Breast epithelium (tissue), 4 donors: ENCODE data around the gene CBL. TPM values are rescaled to one million over a fixed set of nuclear protein-coding genes. Genes with fewer than 3 reads are reported as not detected.

Source experiments
- DNase-seq, 2 donors: peaks; one replicate each; pipeline ENCODE4 v3.0.0-alpha.2; 2019; ENCODE audit warnings: low spot score in 2 of 2
- H3K27ac ChIP-seq, 2 donors: fragments of 200-600 bp; sonication (generic) in 1 of 2; one replicate each; pipeline ENCODE4 v1.5.1; 2016 to 2019; ENCODE audit warnings: mild to moderate bottlenecking in 1 of 2
- H3K27me3 ChIP-seq, 2 donors: fragments of 200-600 bp; sonication (generic) in 1 of 2; one replicate each; pipeline versions ENCODE4 v1.5.1 to v1.6.0; 2017 to 2019; ENCODE audit warnings: control low read depth in 1 of 2, mild to moderate bottlenecking in 1 of 2
- H3K36me3 ChIP-seq: fragments of 200-600 bp; one replicate; pipeline ENCODE4 v1.5.1; 2019
- H3K4me1 ChIP-seq, 2 donors: fragments of 200-600 bp; sonication (generic); one replicate each; pipeline ENCODE4 v1.5.1; 2016 to 2019; ENCODE audit warnings: control low read depth in 1 of 2
- H3K4me3 ChIP-seq, 3 donors: fragments of 200-600 bp; sonication (generic); 1 replicate in 2 of 3; 2 replicates in 1 of 3; pipeline ENCODE4 v1.5.1; 2016 to 2019; ENCODE audit warnings: mild to moderate bottlenecking in 3 of 3, moderate library complexity in 2 of 3
- H3K9me3 ChIP-seq, 2 donors: fragments of 200-600 bp; sonication (generic) in 1 of 2; one replicate each; pipeline ENCODE4 v1.5.1; 2016 to 2019; ENCODE audit warnings: control low read depth in 1 of 2
- CTCF ChIP-seq, 3 donors: fragments of 450-650 bp; IDR thresholded peaks; one replicate each; pipeline ENCODE4 v1.5.1; 2016 to 2017; ENCODE audit warnings: antibody characterized with exemption in 3 of 3, mild to moderate bottlenecking in 3 of 3, moderate library complexity in 3 of 3
- POLR2A ChIP-seq: fragments of 450-650 bp; IDR thresholded peaks from one replicate; pipeline ENCODE4 v1.6.1; 2016; ENCODE audit warnings: antibody characterized with exemption, mild to moderate bottlenecking, moderate library complexity
- POLR2AphosphoS5 ChIP-seq, 3 donors: sonication (generic); formaldehyde crosslinking; IDR thresholded peaks; one replicate each; pipeline ENCODE4 v1.6.1; 2017; ENCODE audit warnings: antibody characterized with exemption in 3 of 3
- intact Hi-C: fragments of 100-400 bp; cut with DNase I; formaldehyde crosslinking; loops from one replicate; pipeline ENCODE4 v1.15.1; 2023; ENCODE audit warnings: low total_unique reads
- total RNA-seq, 3 donors: library from RNA; depleted of rRNA; stranded (reverse); fragments of >200 nt; gene quantifications; one replicate each; pipeline ENCODE4 v1.1.0, GENCODE V29; 2016

Gene CBL
- total RNA-seq, 3 donors from 2014 or later, result 13.1 to 17.0 (median 14.3) TPM

DNA sequence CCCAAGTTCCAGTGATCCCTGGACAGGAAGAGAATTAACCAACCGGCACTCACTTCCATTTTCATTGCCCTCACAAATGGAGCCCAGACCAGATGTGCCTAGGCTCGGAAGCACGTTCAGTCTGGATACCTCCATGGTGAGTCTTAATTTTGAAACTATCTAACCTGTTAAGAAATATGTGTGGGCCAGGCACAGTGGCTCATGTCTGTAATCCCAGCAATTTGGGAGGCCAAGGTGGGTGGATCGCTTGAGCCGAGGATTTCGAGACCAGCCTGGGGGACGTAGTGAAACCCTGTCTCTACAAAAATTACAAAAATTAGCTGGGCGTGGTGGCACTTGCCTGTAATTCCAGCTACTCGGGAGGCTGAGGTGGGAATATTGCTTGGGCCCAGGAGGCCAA, 79.3 kb downstream of the CBL start:
- intact Hi-C loops, result no loop called here
- TF ChIP-seq POLR2AphosphoS5 (IDR thresholded peaks at IDR 0.05) (no peak), CTCF (IDR thresholded peaks at IDR 0.05) (no peak), POLR2A (no peak)
- no peaks in the 10 kb centered on the region for H3K36me3 ChIP-seq

DNA sequence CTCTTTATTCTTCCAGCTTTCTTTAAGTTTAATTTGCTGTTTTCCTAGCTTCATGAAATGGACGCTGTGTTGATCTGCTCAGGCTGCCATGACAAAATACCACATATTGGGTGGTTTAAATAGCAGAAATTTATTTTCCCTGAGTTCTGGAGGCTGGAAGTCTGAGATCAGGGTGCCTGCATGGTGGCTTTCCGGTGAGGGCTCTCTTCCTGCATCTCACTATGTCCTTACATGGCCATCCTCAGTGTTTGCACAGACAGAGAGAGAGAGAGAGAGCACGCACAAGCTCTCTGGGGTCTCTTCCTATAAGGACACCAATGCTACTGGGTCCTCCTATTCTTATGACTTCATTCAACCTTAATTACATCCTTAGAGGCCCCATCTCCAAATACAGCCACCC, 82.1 kb downstream of the CBL start:
- no peak overlapping the region for H3K4me3 ChIP-seq
- H3K27ac ChIP-seq, result no peak overlapping the region
- no peak for TF ChIP-seq CTCF (IDR thresholded peaks at IDR 0.05)
- TF ChIP-seq POLR2AphosphoS5 (IDR thresholded peaks at IDR 0.05), result no peak
- no peak for TF ChIP-seq POLR2A
- H3K4me1 ChIP-seq, result no peaks in the 10 kb centered on the region
- intact Hi-C loops, result no loop called here
- no peaks in the 10 kb centered on the region for H3K27me3 ChIP-seq
- no peak for DNase-seq
- no peaks in the 10 kb centered on the region for H3K36me3 ChIP-seq
- no peaks in the 10 kb centered on the region for H3K9me3 ChIP-seq

More for the DNA sequence above, 79.3 kb downstream of the CBL start:
- Histone ChIP-seq H3K9me3 (no peaks in the 10 kb centered on the region), H3K27me3 (no peaks in the 10 kb centered on the region), H3K27ac (no peak overlapping the region), H3K4me3 (no peak overlapping the region), H3K4me1 (no peaks in the 10 kb centered on the region)
- no peak for DNase-seq

DNA sequence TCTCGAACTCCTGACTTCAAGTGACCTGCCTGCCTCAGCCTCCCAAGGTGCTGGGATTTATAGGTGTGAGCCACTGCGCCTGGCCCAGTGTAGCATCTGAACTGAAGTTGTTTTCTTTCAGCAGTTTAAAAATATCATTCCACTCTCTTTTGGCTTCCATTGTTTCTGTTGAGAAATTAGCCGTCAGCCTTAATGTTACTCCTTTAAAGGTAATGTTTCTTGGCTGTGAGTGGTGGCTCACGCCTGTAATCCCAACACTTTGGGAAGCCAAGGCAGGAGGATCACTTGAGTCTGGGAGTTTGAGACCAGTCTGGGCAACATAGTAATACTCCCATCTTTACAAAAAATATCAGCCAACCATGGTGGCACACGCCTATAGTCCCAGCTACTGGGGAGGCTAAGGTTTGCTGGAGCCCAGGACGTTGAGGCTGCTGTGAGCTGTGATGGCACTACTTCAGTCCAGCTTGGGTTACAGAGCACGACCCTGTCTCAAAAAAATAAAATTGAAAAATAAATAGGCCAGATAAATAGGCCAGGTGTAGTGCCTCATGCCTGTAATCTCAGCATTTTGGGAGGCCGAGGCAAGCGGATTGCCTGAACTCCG, 84.9 kb downstream of the CBL start:
- H3K27me3 ChIP-seq, result no peaks in the 10 kb centered on the region
- no peak overlapping the region for H3K27ac ChIP-seq
- H3K36me3 ChIP-seq, result no peaks in the 10 kb centered on the region
- no peaks in the 10 kb centered on the region for H3K9me3 ChIP-seq
- no peaks in the 10 kb centered on the region for H3K4me1 ChIP-seq
- TF ChIP-seq POLR2A, result no peak
- no peak for TF ChIP-seq CTCF (IDR thresholded peaks at IDR 0.05)
- no peak for TF ChIP-seq POLR2AphosphoS5 (IDR thresholded peaks at IDR 0.05)
- intact Hi-C loops, result no loop called here
- H3K4me3 ChIP-seq, result no peak overlapping the region
- no peak for DNase-seq

- no peak for DNase-seq
- peaks cover 0 to 3% of the 10 kb centered on the region in 2 donors for H3K4me1 ChIP-seq
- H3K36me3 ChIP-seq, result no peaks in the 10 kb centered on the region
- intact Hi-C loops, result no loop called here
- TF ChIP-seq POLR2A, result no peak
- no peak for TF ChIP-seq CTCF (IDR thresholded peaks at IDR 0.05)
- TF ChIP-seq POLR2AphosphoS5 (IDR thresholded peaks at IDR 0.05), result no peak
- no peak overlapping the region for H3K4me3 ChIP-seq
- H3K27me3 ChIP-seq, result no peaks in the 10 kb centered on the region
- no peaks in the 10 kb centered on the region for H3K9me3 ChIP-seq
- no peak overlapping the region for H3K27ac ChIP-seq
Observed at GRCh38 chr11:119293461-119293860, 87.3 kb downstream of the CBL start.

- Histone ChIP-seq H3K27ac (no peak overlapping the region), H3K9me3 (no peaks in the 10 kb centered on the region), H3K36me3 (no peaks in the 10 kb centered on the region), H3K4me3 (no peak overlapping the region), H3K4me1 (peaks cover 0 to 8% of the 10 kb centered on the region in 2 donors), H3K27me3 (no peaks in the 10 kb centered on the region)
- intact Hi-C loops, result no loop called here
- no peak for DNase-seq
- TF ChIP-seq POLR2AphosphoS5 (IDR thresholded peaks at IDR 0.05), result no peak
- TF ChIP-seq POLR2A, result no peak
- no peak for TF ChIP-seq CTCF (IDR thresholded peaks at IDR 0.05)
Observed at GRCh38 chr11:119295178-119295577, 89.0 kb downstream of the CBL start.
